ENCODE data around the gene MAP1B.

Gene MAP1B

DNA sequence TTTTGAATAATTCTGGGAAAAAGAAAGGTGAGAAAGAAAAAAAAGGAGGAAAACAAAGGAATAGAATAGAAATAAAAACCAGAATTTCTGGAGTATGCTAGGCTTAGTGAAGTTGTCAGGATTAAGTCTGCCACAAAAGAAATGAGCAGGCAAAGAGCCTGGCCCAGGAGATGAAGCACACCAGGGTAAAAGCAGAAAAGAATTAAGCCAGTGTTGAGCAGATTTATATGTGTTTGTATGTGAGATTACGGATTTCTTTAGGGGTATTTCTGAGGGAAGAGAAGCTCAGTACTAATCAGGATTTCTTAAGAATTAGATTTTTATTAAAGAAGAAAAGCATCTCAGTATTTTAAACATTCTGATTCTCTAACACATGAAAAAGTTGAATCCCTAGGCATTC lies 138.3 kb downstream of the MAP1B start:
- no peaks in the 10 kb centered on the region for H3K27me3 ChIP-seq
- H3K36me3 ChIP-seq: peaks cover 6% of the 10 kb centered on the region; the same call in 1 of the 2 replicates
- no peaks in the 10 kb centered on the region for H3K9me3 ChIP-seq
- TF ChIP-seq, protein P1, sequence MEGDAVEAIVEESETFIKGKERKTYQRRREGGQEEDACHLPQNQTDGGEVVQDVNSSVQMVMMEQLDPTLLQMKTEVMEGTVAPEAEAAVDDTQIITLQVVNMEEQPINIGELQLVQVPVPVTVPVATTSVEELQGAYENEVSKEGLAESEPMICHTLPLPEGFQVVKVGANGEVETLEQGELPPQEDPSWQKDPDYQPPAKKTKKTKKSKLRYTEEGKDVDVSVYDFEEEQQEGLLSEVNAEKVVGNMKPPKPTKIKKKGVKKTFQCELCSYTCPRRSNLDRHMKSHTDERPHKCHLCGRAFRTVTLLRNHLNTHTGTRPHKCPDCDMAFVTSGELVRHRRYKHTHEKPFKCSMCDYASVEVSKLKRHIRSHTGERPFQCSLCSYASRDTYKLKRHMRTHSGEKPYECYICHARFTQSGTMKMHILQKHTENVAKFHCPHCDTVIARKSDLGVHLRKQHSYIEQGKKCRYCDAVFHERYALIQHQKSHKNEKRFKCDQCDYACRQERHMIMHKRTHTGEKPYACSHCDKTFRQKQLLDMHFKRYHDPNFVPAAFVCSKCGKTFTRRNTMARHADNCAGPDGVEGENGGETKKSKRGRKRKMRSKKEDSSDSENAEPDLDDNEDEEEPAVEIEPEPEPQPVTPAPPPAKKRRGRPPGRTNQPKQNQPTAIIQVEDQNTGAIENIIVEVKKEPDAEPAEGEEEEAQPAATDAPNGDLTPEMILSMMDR (IDR thresholded peaks at IDR 0.05; ENCODE audit: low read depth, low read length): no peak
- no peak for DNase-seq
- no peak overlapping the region for H3K4me3 ChIP-seq (ENCODE audit: low read depth, low read length)
- H3K4me1 ChIP-seq: peaks cover 30% of the 10 kb centered on the region

DNA sequence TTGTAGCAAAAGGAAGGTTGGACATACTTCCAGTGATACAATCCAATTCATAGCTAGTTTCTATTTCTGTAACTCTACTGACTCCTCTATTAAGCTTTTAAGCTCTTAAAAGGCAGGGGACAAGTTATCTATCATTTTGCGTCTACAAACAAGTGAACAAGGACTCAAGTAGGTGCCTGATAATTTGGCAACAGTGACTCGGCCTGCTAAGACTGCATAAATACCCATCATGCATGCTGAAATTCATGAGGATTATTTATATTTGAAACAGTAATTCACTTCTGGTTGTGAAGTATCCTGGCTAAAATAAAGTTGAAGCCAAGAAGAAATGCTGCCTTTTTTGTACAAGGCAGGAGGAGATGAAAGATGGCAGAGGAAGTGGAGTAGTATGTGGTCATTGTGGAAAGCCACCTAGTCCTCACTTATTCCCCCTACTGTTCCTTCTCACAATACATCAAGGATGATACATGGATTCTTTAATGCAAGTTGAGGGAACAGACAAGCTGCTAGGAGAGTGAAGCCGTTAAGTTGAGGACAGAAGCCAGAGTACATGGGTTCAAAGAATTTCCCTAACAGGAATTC lies 138.8 kb downstream of the MAP1B start:
- H3K4me3 ChIP-seq (ENCODE audit: low read depth, low read length): no peak overlapping the region
- H3K36me3 ChIP-seq: peaks cover 4% of the 10 kb centered on the region; the same call in 1 of the 2 replicates
- no peak for DNase-seq
- peaks cover 30% of the 10 kb centered on the region for H3K4me1 ChIP-seq
- no peaks in the 10 kb centered on the region for H3K27me3 ChIP-seq
- TF ChIP-seq, protein P1 (IDR thresholded peaks at IDR 0.05; ENCODE audit: low read depth, low read length): no peak
- H3K9me3 ChIP-seq: no peaks in the 10 kb centered on the region

DNA sequence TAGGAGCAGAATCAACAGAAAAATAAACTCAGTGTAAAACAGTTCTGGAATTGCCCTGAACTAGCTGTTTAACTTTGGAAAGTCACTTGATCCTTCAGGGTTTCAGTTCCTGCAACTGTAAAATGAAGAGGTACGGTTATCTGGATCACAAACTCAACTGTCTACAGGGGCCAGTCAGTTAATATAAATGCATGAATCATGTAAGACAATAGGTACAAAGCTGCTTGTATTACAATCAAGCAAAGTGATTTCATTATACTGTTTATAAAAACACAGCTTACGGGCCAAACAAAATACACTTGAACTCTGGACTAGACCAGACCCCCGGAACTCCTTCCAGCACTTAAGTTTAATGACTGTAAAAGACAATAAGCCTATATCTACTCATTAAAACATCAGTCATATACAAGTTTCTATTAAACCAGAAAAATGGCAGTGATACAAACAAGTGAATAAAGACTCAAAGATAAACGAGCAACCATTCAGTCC lies 139.7 kb downstream of the MAP1B start:
- no peak overlapping the region for H3K4me3 ChIP-seq (ENCODE audit: low read depth, low read length)
- TF ChIP-seq, protein P1 (IDR thresholded peaks at IDR 0.05; ENCODE audit: low read depth, low read length): no peak
- no peaks in the 10 kb centered on the region for H3K9me3 ChIP-seq
- H3K4me1 ChIP-seq: peaks cover 30% of the 10 kb centered on the region
- no peak for DNase-seq
- H3K27me3 ChIP-seq: no peaks in the 10 kb centered on the region
- no peaks in the 10 kb centered on the region for H3K36me3 ChIP-seq

DNA sequence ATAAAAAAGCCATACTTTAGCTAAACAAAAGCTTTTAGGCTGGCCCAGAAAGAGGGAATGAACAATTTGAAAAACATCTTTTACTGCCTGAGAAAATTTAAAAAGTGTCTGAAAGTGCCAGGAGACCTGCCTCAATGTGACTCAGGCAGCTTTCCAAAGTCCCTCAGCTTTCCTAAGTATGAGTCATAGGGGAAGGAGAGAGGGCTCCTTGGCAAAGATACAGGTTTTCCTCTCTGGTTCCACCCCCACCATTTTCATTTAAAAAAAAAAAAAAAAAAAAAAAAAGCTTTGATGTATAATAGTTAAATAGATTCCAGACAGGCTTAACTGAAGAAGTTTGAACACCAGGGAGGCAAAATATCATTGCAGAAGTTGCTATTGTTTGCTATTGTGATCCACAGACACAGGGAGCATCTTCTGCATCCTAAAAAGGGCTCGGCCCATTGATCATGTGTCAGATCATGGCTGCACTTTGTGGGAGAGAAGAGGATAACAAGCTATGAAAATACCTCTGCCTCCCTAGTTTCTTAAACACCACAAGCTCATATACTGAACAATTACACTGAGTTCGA lies 141.2 kb downstream of the MAP1B start:
- Histone ChIP-seq H3K4me1 (peaks cover 30% of the 10 kb centered on the region), H3K4me3 (ENCODE audit: low read depth, low read length) (no peak overlapping the region), H3K27me3 (no peaks in the 10 kb centered on the region), H3K36me3 (0 out of 2 replicates have a peak, but pooled peaks cover 4% of the 10 kb centered on the region), H3K9me3 (no peaks in the 10 kb centered on the region)
- DNase-seq: peak; percentile 21
- TF ChIP-seq, protein P1 (IDR thresholded peaks at IDR 0.05; ENCODE audit: low read depth, low read length): no peak

DNA sequence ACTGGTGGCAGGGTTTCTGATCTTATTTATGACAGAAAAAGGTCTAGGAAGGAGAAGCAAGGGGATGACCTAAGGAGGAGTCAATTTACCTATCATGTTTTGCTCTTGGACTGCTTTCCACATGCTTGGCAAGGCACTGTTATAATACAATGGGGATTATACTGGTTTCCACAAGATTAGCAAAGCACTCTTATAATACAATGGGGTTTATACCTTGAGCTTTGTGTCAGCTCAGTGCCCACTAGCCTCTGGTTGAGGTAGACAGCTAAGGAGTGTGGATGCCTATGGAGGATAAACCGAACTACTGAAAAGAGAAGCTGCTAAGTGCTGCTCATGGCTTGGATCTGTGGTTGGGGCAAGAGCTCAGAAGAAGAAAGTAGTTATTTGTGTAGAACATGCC lies 144.1 kb downstream of the MAP1B start:
- TF ChIP-seq, protein P1 (IDR thresholded peaks at IDR 0.05; ENCODE audit: low read depth, low read length): no peak
- no peak overlapping the region for H3K4me3 ChIP-seq (ENCODE audit: low read depth, low read length)
- DNase-seq: no peak
- no peaks in the 10 kb centered on the region for H3K27me3 ChIP-seq
- peaks cover 14% of the 10 kb centered on the region for H3K4me1 ChIP-seq
- 0 out of 2 replicates have a peak, but pooled peaks cover 4% of the 10 kb centered on the region for H3K36me3 ChIP-seq
- H3K9me3 ChIP-seq: no peaks in the 10 kb centered on the region

DNA sequence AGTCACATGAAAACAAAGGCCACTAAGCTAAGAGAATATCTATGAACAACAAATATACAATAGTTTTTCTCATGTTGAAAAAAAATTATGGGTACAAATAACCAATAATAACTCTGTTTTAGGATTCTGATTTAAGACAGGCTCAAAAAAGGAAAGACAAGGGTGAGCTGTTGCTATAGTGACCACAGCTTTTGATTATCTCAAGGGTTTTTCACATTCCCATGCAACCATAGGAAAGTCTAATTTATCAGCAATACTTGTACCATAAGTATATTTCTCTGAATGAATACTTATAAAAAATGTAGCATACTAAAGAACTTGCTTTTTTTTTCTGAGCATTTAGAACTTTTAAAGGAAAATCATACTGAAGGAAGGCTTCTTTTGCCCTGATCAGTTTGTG lies 144.7 kb downstream of the MAP1B start:
- Histone ChIP-seq H3K27me3 (no peaks in the 10 kb centered on the region), H3K4me3 (ENCODE audit: low read depth, low read length) (no peak overlapping the region), H3K4me1 (peaks cover 10% of the 10 kb centered on the region), H3K36me3 (0 out of 2 replicates have a peak, but pooled peaks cover 4% of the 10 kb centered on the region), H3K9me3 (no peaks in the 10 kb centered on the region)
- no peak for DNase-seq
- TF ChIP-seq, protein P1 (IDR thresholded peaks at IDR 0.05; ENCODE audit: low read depth, low read length): no peak
